Breast epithelium (tissue), 4 donors: ENCODE data around the gene FNDC3B. TPM values are rescaled to one million over a fixed set of nuclear protein-coding genes. Genes with fewer than 3 reads are reported as not detected.

Experiments
- DNase-seq, 2 donors: peaks; one replicate each; pipeline ENCODE4 v3.0.0-alpha.2; 2019; ENCODE audit warnings: low spot score in 2 of 2
- H3K27ac ChIP-seq, 2 donors: fragments of 200-600 bp; sonication (generic) in 1 of 2; one replicate each; pipeline ENCODE4 v1.5.1; 2016 to 2019; ENCODE audit warnings: mild to moderate bottlenecking in 1 of 2
- H3K27me3 ChIP-seq, 2 donors: fragments of 200-600 bp; sonication (generic) in 1 of 2; one replicate each; pipeline versions ENCODE4 v1.5.1 to v1.6.0; 2017 to 2019; ENCODE audit warnings: control low read depth in 1 of 2, mild to moderate bottlenecking in 1 of 2
- H3K36me3 ChIP-seq: fragments of 200-600 bp; one replicate; pipeline ENCODE4 v1.5.1; 2019
- H3K4me1 ChIP-seq, 2 donors: fragments of 200-600 bp; sonication (generic); one replicate each; pipeline ENCODE4 v1.5.1; 2016 to 2019; ENCODE audit warnings: control low read depth in 1 of 2
- H3K4me3 ChIP-seq, 3 donors: fragments of 200-600 bp; sonication (generic); 1 replicate in 2 of 3; 2 replicates in 1 of 3; pipeline ENCODE4 v1.5.1; 2016 to 2019; ENCODE audit warnings: mild to moderate bottlenecking in 3 of 3, moderate library complexity in 2 of 3
- H3K9me3 ChIP-seq, 2 donors: fragments of 200-600 bp; sonication (generic) in 1 of 2; one replicate each; pipeline ENCODE4 v1.5.1; 2016 to 2019; ENCODE audit warnings: control low read depth in 1 of 2
- POLR2A ChIP-seq: fragments of 450-650 bp; IDR thresholded peaks from one replicate; pipeline ENCODE4 v1.6.1; 2016; ENCODE audit warnings: antibody characterized with exemption, mild to moderate bottlenecking, moderate library complexity
- POLR2AphosphoS5 ChIP-seq, 3 donors: sonication (generic); formaldehyde crosslinking; IDR thresholded peaks; one replicate each; pipeline ENCODE4 v1.6.1; 2017; ENCODE audit warnings: antibody characterized with exemption in 3 of 3
- intact Hi-C: fragments of 100-400 bp; cut with DNase I; formaldehyde crosslinking; loops from one replicate; pipeline ENCODE4 v1.15.1; 2023; ENCODE audit warnings: low total_unique reads
- total RNA-seq, 3 donors: library from RNA; depleted of rRNA; stranded (reverse); fragments of >200 nt; gene quantifications; one replicate each; pipeline ENCODE4 v1.1.0, GENCODE V29; 2016
- TF ChIP-seq, protein P1 (sequence below), 3 donors: fragments of 450-650 bp; IDR thresholded peaks; one replicate each; pipeline ENCODE4 v1.5.1; 2016 to 2017; ENCODE audit warnings: antibody characterized with exemption in 3 of 3, mild to moderate bottlenecking in 3 of 3, moderate library complexity in 3 of 3

FNDC3B gene
- total RNA-seq, 3 donors from 2014 or later, result 131 to 172 (median 149) TPM

DNA sequence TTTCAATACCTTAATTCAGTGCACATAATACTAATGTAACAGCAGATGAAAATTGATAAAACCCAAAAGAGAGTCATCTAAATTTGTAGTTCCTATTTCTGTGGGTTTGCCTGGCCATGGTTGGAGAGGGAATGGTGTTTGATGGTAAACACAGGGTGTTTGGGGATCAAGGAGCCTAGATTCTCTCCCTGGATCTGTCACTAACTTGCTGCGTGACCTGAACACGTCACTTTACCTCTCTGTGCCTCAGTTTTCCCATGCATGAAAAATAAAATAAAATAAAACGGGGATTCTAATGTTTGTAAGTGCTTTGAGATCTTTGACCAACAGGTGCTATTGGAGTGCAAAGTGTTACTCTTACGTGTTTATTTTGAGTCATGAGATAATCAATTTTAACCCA is 359.1 kb downstream of the FNDC3B start:
- no peak for TF ChIP-seq POLR2A
- TF ChIP-seq, protein P1, sequence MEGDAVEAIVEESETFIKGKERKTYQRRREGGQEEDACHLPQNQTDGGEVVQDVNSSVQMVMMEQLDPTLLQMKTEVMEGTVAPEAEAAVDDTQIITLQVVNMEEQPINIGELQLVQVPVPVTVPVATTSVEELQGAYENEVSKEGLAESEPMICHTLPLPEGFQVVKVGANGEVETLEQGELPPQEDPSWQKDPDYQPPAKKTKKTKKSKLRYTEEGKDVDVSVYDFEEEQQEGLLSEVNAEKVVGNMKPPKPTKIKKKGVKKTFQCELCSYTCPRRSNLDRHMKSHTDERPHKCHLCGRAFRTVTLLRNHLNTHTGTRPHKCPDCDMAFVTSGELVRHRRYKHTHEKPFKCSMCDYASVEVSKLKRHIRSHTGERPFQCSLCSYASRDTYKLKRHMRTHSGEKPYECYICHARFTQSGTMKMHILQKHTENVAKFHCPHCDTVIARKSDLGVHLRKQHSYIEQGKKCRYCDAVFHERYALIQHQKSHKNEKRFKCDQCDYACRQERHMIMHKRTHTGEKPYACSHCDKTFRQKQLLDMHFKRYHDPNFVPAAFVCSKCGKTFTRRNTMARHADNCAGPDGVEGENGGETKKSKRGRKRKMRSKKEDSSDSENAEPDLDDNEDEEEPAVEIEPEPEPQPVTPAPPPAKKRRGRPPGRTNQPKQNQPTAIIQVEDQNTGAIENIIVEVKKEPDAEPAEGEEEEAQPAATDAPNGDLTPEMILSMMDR (IDR thresholded peaks at IDR 0.05), result no peak
- no peak for TF ChIP-seq POLR2AphosphoS5 (IDR thresholded peaks at IDR 0.05)
- Histone ChIP-seq H3K36me3 (no peaks in the 10 kb centered on the region), H3K27ac (no peak overlapping the region), H3K4me3 (no peak overlapping the region), H3K27me3 (no peaks in the 10 kb centered on the region), H3K4me1 (no peaks in the 10 kb centered on the region), H3K9me3 (no peaks in the 10 kb centered on the region)
- intact Hi-C loops, result no loop called here
- DNase-seq, result no peak

- DNase-seq, result no peak
- intact Hi-C loops, result no loop called here
- H3K36me3 ChIP-seq, result no peaks in the 10 kb centered on the region
- no peak for TF ChIP-seq POLR2AphosphoS5 (IDR thresholded peaks at IDR 0.05)
- H3K4me1 ChIP-seq, result no peaks in the 10 kb centered on the region
- no peak overlapping the region for H3K4me3 ChIP-seq
- no peak overlapping the region for H3K27ac ChIP-seq
- no peaks in the 10 kb centered on the region for H3K27me3 ChIP-seq
- H3K9me3 ChIP-seq, result no peaks in the 10 kb centered on the region
These were observed 362.7 kb downstream of the FNDC3B start for GRCh38 chr3:172402090-172402489.

DNA sequence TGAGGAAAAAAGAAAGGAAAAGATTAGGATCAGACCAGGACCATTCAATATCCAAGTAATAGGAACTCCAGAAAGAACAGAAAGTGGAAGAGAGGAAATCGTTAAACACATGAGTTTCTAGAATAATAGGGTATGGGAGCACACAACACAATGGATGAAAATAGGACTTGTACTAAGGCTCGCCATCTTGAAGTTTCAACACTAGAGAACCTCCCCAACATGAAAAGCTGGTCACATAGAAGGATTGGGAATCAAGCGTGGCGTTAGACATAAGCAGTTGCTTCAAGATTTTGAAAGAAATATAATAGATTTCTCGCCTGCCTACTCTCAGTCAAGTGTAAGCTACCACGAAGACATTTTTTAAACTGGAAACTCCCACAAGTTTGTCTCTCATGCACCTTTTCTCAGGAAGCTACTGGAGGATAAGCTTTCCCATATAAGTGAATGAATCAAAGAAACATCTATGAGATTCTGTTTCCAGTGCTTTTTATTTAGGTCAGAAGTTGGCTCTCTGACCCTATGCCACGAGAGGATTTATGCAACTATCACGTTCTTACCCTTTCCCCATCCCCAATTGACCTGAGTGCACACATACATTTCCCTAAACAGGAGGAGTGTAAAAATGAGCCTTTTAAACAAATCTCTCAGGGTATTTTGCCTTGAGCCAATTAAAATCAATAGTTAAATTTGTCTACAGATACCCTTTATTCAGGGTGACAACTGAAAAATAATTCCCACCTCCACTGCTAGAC is 363.7 kb downstream of the FNDC3B start:
- TF ChIP-seq, protein P1 (IDR thresholded peaks at IDR 0.05), result no peak
- TF ChIP-seq POLR2A, result no peak
- no peak for TF ChIP-seq POLR2AphosphoS5 (IDR thresholded peaks at IDR 0.05)
- Histone ChIP-seq H3K36me3 (no peaks in the 10 kb centered on the region), H3K27me3 (no peaks in the 10 kb centered on the region), H3K9me3 (no peaks in the 10 kb centered on the region), H3K4me3 (no peak overlapping the region), H3K4me1 (no peaks in the 10 kb centered on the region), H3K27ac (no peak overlapping the region)
- no peak for DNase-seq
- intact Hi-C loops, result no loop called here

DNA sequence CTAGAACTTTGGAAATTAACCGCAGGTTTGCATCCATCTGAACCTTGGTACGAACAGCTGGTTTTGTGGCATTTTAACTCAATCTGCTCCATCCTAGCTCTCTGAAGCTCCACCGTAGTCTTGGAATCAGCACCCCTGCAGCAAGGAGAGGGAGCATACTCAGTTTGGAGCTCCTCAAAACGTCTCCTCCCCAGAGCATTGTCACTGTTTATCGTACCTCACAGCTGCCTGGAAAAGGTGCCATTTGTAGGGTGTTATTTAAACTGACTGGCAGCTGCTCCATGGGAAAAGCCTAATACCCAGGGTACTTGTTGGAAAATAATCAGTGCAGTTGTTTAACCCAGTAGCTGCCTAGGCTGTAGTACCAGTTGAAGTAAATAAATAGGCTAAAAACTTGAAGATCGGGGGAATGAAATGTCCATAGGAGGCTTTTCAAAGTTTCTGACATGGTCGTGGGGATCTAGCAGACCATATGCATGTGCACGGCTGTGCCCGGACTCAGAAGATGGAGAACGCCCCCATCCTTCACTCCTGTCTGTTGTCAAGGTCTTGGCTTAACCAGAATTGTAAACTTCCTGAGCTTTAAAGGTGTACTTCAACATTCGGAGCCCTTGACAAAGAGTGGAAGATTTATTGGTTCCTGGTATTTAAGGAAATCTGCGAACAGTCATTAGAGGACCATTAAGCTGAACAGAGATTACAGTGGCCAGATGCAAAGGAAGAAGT is 365.0 kb downstream of the FNDC3B start:
- Histone ChIP-seq H3K4me3 (no peak overlapping the region), H3K27ac (no peak overlapping the region), H3K9me3 (no peaks in the 10 kb centered on the region), H3K4me1 (no peaks in the 10 kb centered on the region), H3K27me3 (no peaks in the 10 kb centered on the region), H3K36me3 (no peaks in the 10 kb centered on the region)
- intact Hi-C loops, result no loop called here
- no peak for DNase-seq
- TF ChIP-seq POLR2AphosphoS5 (IDR thresholded peaks at IDR 0.05) (no peak), POLR2A (no peak)
- TF ChIP-seq, protein P1 (IDR thresholded peaks at IDR 0.05), result no peak

DNA sequence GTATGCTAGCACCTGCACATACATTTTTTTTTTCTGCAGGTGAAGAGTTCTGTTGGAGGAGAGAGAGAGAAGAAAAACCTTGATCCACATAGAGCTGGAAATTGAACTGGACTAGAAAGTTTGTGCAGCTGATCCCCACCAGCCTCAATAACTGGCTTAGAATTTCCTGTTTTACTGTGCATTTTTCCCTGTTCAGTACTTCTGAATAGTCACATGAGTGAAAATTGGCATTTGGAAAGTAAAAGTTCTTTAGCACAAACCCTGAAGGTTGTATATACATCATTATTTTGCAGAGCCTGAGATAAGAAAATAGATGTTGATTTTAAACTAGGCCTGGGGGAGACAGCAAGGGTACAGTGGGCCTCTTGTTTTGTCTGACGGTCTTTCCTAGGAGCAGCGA is 366.5 kb downstream of the FNDC3B start:
- TF ChIP-seq POLR2A (no peak), POLR2AphosphoS5 (IDR thresholded peaks at IDR 0.05) (no peak)
- TF ChIP-seq, protein P1 (IDR thresholded peaks at IDR 0.05), result no peak
- Histone ChIP-seq H3K4me1 (no peaks in the 10 kb centered on the region), H3K4me3 (no peak overlapping the region), H3K27me3 (no peaks in the 10 kb centered on the region), H3K27ac (no peak overlapping the region), H3K36me3 (no peaks in the 10 kb centered on the region), H3K9me3 (no peaks in the 10 kb centered on the region)
- DNase-seq, result no peak
- intact Hi-C loops, result no loop called here
